Measurements from ENCODE around the gene ITPRID2.

The ITPRID2 gene

DNA sequence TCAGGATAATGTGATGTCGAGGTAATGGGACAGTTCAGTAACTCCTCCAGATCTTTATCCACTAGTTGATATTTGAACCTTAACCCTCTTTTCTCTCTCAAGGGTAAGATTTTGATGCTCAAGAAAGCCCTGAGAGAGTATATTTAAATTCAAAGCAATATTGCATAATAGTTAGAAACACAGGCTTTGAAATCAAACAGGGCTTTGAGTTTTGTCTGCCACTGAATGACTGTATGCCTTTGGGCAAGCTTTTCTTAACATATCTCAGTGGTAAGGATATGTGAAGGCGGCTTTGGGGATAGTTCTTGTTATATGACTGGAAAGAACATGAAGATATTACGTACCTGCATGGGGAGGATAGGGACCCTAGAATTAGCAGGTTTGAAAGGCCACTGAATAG lies 11.1 kb downstream of the ITPRID2 start:
- no peak overlapping the region for H3K27ac ChIP-seq (ENCODE audit: low read length)
- H3K36me3 ChIP-seq (ENCODE audit: insufficient read depth, low read depth, low read length): peaks cover 44% of the 10 kb centered on the region
- H3K4me3 ChIP-seq (ENCODE audit: low read length): no peak overlapping the region
- H3K4me1 ChIP-seq (ENCODE audit: insufficient read depth, low read length): no peaks in the 10 kb centered on the region
- no peaks in the 10 kb centered on the region for H3K9me3 ChIP-seq (ENCODE audit: insufficient read depth, low read depth, low read length)
- H3K27me3 ChIP-seq (ENCODE audit: insufficient read depth, low read length): no peaks in the 10 kb centered on the region
- H3K9ac ChIP-seq (ENCODE audit: low read depth, low read length): no peak overlapping the region

GRCh38 chr2:181904022-181904632 lies 12.6 kb downstream of the ITPRID2 start:
- Histone ChIP-seq H3K27ac (ENCODE audit: low read length) (no peak overlapping the region), H3K9me3 (ENCODE audit: insufficient read depth, low read depth, low read length) (no peaks in the 10 kb centered on the region), H3K36me3 (ENCODE audit: insufficient read depth, low read depth, low read length) (peaks cover 41% of the 10 kb centered on the region), H3K9ac (ENCODE audit: low read depth, low read length) (no peak overlapping the region), H3K4me3 (ENCODE audit: low read length) (no peak overlapping the region), H3K27me3 (ENCODE audit: insufficient read depth, low read length) (no peaks in the 10 kb centered on the region), H3K4me1 (ENCODE audit: insufficient read depth, low read length) (no peaks in the 10 kb centered on the region)

DNA sequence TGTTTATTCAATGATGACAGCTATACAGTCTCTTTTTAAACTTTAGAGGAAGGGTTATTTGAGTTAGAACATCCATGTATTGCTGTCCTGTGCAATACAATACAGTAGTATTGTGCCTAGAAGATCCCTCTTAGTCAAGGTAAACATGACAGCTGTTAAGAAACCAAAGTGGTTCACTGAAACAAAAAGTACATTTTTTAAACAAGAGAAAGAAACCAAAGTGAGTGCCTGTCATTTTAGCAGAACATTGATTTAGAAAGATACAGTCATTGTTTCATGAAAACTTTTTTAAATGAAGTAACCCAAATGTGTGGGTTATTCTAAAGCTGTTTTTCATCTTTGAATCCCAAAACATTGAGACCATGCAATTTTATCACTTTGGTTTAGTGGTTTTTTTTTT lies 15.5 kb downstream of the ITPRID2 start:
- no peak overlapping the region for H3K27ac ChIP-seq (ENCODE audit: low read length)

GRCh38 chr2:181907635-181908034 lies 16.1 kb downstream of the ITPRID2 start:
- H3K4me1 ChIP-seq (ENCODE audit: insufficient read depth, low read length): no peaks in the 10 kb centered on the region
- H3K4me3 ChIP-seq (ENCODE audit: low read length): no peak overlapping the region
- peaks cover 7% of the 10 kb centered on the region for H3K36me3 ChIP-seq (ENCODE audit: insufficient read depth, low read depth, low read length)
- H3K27me3 ChIP-seq (ENCODE audit: insufficient read depth, low read length): no peaks in the 10 kb centered on the region
- H3K27ac ChIP-seq (ENCODE audit: low read length): no peak overlapping the region
- H3K9ac ChIP-seq (ENCODE audit: low read depth, low read length): no peak overlapping the region
- no peaks in the 10 kb centered on the region for H3K9me3 ChIP-seq (ENCODE audit: insufficient read depth, low read depth, low read length)

More for the DNA sequence above, 15.5 kb downstream of the ITPRID2 start:
- Histone ChIP-seq H3K4me3 (ENCODE audit: low read length) (no peak overlapping the region), H3K4me1 (ENCODE audit: insufficient read depth, low read length) (no peaks in the 10 kb centered on the region), H3K27me3 (ENCODE audit: insufficient read depth, low read length) (no peaks in the 10 kb centered on the region), H3K9ac (ENCODE audit: low read depth, low read length) (no peak overlapping the region), H3K36me3 (ENCODE audit: insufficient read depth, low read depth, low read length) (peaks cover 13% of the 10 kb centered on the region), H3K9me3 (ENCODE audit: insufficient read depth, low read depth, low read length) (no peaks in the 10 kb centered on the region)

GRCh38 chr2:181910028-181910831 lies 18.7 kb downstream of the ITPRID2 start:
- Histone ChIP-seq H3K27me3 (ENCODE audit: insufficient read depth, low read length) (no peaks in the 10 kb centered on the region), H3K9me3 (ENCODE audit: insufficient read depth, low read depth, low read length) (no peaks in the 10 kb centered on the region), H3K4me1 (ENCODE audit: insufficient read depth, low read length) (no peaks in the 10 kb centered on the region), H3K4me3 (ENCODE audit: low read length) (no peak overlapping the region), H3K27ac (ENCODE audit: low read length) (no peak overlapping the region), H3K9ac (ENCODE audit: low read depth, low read length) (no peak overlapping the region), H3K36me3 (ENCODE audit: insufficient read depth, low read depth, low read length) (peaks cover 3% of the 10 kb centered on the region)

GRCh38 chr2:181911830-181912229 lies 20.3 kb downstream of the ITPRID2 start:
- H3K27me3 ChIP-seq (ENCODE audit: insufficient read depth, low read length): no peaks in the 10 kb centered on the region
- no peak overlapping the region for H3K27ac ChIP-seq (ENCODE audit: low read length)
- peaks cover 15% of the 10 kb centered on the region for H3K36me3 ChIP-seq (ENCODE audit: insufficient read depth, low read depth, low read length)
- H3K4me1 ChIP-seq (ENCODE audit: insufficient read depth, low read length): no peaks in the 10 kb centered on the region
- no peak overlapping the region for H3K9ac ChIP-seq (ENCODE audit: low read depth, low read length)
- no peak overlapping the region for H3K4me3 ChIP-seq (ENCODE audit: low read length)
- no peaks in the 10 kb centered on the region for H3K9me3 ChIP-seq (ENCODE audit: insufficient read depth, low read depth, low read length)

GRCh38 chr2:181915102-181915501 lies 23.6 kb downstream of the ITPRID2 start:
- peaks cover 23% of the 10 kb centered on the region for H3K36me3 ChIP-seq (ENCODE audit: insufficient read depth, low read depth, low read length)
- no peak overlapping the region for H3K27ac ChIP-seq (ENCODE audit: low read length)
- H3K9ac ChIP-seq (ENCODE audit: low read depth, low read length): no peak overlapping the region
- no peak overlapping the region for H3K4me3 ChIP-seq (ENCODE audit: low read length)
- H3K4me1 ChIP-seq (ENCODE audit: insufficient read depth, low read length): no peaks in the 10 kb centered on the region
- no peaks in the 10 kb centered on the region for H3K9me3 ChIP-seq (ENCODE audit: insufficient read depth, low read depth, low read length)
- H3K27me3 ChIP-seq (ENCODE audit: insufficient read depth, low read length): no peaks in the 10 kb centered on the region

- Histone ChIP-seq H3K4me3 (ENCODE audit: low read length) (no peak overlapping the region), H3K27me3 (ENCODE audit: insufficient read depth, low read length) (no peaks in the 10 kb centered on the region), H3K4me1 (ENCODE audit: insufficient read depth, low read length) (no peaks in the 10 kb centered on the region), H3K36me3 (ENCODE audit: insufficient read depth, low read depth, low read length) (peaks cover 27% of the 10 kb centered on the region), H3K9me3 (ENCODE audit: insufficient read depth, low read depth, low read length) (no peaks in the 10 kb centered on the region), H3K9ac (ENCODE audit: low read depth, low read length) (no peak overlapping the region), H3K27ac (ENCODE audit: low read length) (no peak overlapping the region)
Observed at GRCh38 chr2:181916726-181917718, 25.5 kb downstream of the ITPRID2 start.

DNA sequence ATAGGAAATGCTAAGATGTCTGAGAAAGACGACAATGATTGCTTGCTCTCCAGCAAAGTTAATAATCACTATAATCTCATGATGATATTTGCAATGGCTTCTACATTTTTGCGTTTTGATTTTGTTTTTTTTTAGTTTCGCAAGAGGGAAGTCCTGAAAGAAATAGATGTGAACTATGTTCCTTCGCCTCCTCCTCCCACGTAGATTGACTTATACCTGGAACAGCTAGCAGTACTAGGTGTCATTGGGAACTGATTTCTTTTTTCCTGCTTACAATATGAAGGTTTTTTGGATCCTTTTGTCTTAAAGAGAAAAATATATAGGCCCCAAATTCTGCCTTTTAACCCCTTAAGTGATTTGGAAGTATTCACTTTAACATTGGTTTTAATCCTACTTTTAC lies 26.7 kb downstream of the ITPRID2 start:
- H3K9me3 ChIP-seq (ENCODE audit: insufficient read depth, low read depth, low read length): no peaks in the 10 kb centered on the region
- H3K9ac ChIP-seq (ENCODE audit: low read depth, low read length): no peak overlapping the region
- H3K4me3 ChIP-seq (ENCODE audit: low read length): no peak overlapping the region
- no peak overlapping the region for H3K27ac ChIP-seq (ENCODE audit: low read length)
- no peaks in the 10 kb centered on the region for H3K4me1 ChIP-seq (ENCODE audit: insufficient read depth, low read length)
- H3K36me3 ChIP-seq (ENCODE audit: insufficient read depth, low read depth, low read length): peaks cover 33% of the 10 kb centered on the region
- no peaks in the 10 kb centered on the region for H3K27me3 ChIP-seq (ENCODE audit: insufficient read depth, low read length)

GRCh38 chr2:181923121-181923520 lies 31.6 kb downstream of the ITPRID2 start:
- Histone ChIP-seq H3K4me1 (ENCODE audit: insufficient read depth, low read length) (no peaks in the 10 kb centered on the region), H3K9me3 (ENCODE audit: insufficient read depth, low read depth, low read length) (no peaks in the 10 kb centered on the region), H3K36me3 (ENCODE audit: insufficient read depth, low read depth, low read length) (peaks cover 21% of the 10 kb centered on the region), H3K27ac (ENCODE audit: low read length) (no peak overlapping the region), H3K27me3 (ENCODE audit: insufficient read depth, low read length) (no peaks in the 10 kb centered on the region), H3K9ac (ENCODE audit: low read depth, low read length) (no peak overlapping the region), H3K4me3 (ENCODE audit: low read length) (no peak overlapping the region)

- no peak overlapping the region for H3K4me3 ChIP-seq (ENCODE audit: low read length)
- H3K27ac ChIP-seq (ENCODE audit: low read length): no peak overlapping the region
- no peaks in the 10 kb centered on the region; the same call in 1 of the 2 replicates for H3K9me3 ChIP-seq (ENCODE audit: insufficient read depth, low read depth, low read length)
- peaks cover 13% of the 10 kb centered on the region for H3K36me3 ChIP-seq (ENCODE audit: insufficient read depth, low read depth, low read length)
- no peaks in the 10 kb centered on the region for H3K27me3 ChIP-seq (ENCODE audit: insufficient read depth, low read length)
- H3K9ac ChIP-seq (ENCODE audit: low read depth, low read length): no peak overlapping the region
- H3K4me1 ChIP-seq (ENCODE audit: insufficient read depth, low read length): no peaks in the 10 kb centered on the region
Observed at GRCh38 chr2:181924336-181924735, 32.8 kb downstream of the ITPRID2 start.

Measured in iPS-20b (cell line).